Liver (tissue), 3 donors: ENCODE results near the gene GTSE1.

Experiments used
- FOXA1 ChIP-seq: IDR thresholded peaks from 2 replicates; pipeline ENCODE4 v1.6.1; 2016; ENCODE audit warnings: antibody characterized with exemption
- GABPA ChIP-seq, 2 donors: IDR thresholded peaks in 1 of 2; conservative IDR thresholded peaks in 1 of 2; 2 replicates each; pipeline ENCODE4 v1.6.1; 2016; ENCODE audit warnings: antibody characterized with exemption in 2 of 2, mild to moderate bottlenecking in 1 of 2, moderate library complexity in 1 of 2
- HNF4G ChIP-seq: IDR thresholded peaks from 2 replicates; pipeline ENCODE4 v1.6.1; 2016; ENCODE audit warnings: antibody characterized with exemption
- JUND ChIP-seq, 2 donors: IDR thresholded peaks; 2 replicates each; pipeline ENCODE4 v1.6.1; 2016; ENCODE audit warnings: antibody characterized with exemption in 2 of 2
- MAX ChIP-seq: IDR thresholded peaks from 2 replicates; pipeline ENCODE4 v1.6.1; 2016; ENCODE audit warnings: antibody characterized with exemption
- SP1 ChIP-seq: IDR thresholded peaks from 2 replicates; pipeline ENCODE4 v1.6.1; 2018; ENCODE audit warnings: antibody characterized with exemption, mild to moderate bottlenecking
- TAF1 ChIP-seq: conservative IDR thresholded peaks from 2 replicates; pipeline ENCODE4 v1.6.1; 2016; ENCODE audit warnings: antibody characterized with exemption, mild to moderate bottlenecking
- TF ChIP-seq, protein P1 (sequence below): IDR thresholded peaks from 2 replicates; pipeline ENCODE4 v1.6.1; 2016; ENCODE audit warnings: antibody characterized with exemption, mild to moderate bottlenecking
- TF ChIP-seq, protein P2 (sequence below): fragments of 150-350 bp; IDR thresholded peaks from 2 replicates; pipeline ENCODE4 v1.5.1; 2017; ENCODE audit warnings: improper control_type of control experiment, low read depth, low read length; ENCODE audit not compliant: missing input control
- TF ChIP-seq, protein P3 (sequence below): IDR thresholded peaks from 2 replicates; pipeline ENCODE4 v1.6.1; 2016; ENCODE audit warnings: antibody characterized with exemption
- TF ChIP-seq, protein P4 (sequence below): IDR thresholded peaks from 2 replicates; pipeline ENCODE4 v1.6.1; 2016; ENCODE audit warnings: antibody characterized with exemption
- donor health status: healthy.
- donor health status: healthy.

- TF ChIP-seq, protein P1, sequence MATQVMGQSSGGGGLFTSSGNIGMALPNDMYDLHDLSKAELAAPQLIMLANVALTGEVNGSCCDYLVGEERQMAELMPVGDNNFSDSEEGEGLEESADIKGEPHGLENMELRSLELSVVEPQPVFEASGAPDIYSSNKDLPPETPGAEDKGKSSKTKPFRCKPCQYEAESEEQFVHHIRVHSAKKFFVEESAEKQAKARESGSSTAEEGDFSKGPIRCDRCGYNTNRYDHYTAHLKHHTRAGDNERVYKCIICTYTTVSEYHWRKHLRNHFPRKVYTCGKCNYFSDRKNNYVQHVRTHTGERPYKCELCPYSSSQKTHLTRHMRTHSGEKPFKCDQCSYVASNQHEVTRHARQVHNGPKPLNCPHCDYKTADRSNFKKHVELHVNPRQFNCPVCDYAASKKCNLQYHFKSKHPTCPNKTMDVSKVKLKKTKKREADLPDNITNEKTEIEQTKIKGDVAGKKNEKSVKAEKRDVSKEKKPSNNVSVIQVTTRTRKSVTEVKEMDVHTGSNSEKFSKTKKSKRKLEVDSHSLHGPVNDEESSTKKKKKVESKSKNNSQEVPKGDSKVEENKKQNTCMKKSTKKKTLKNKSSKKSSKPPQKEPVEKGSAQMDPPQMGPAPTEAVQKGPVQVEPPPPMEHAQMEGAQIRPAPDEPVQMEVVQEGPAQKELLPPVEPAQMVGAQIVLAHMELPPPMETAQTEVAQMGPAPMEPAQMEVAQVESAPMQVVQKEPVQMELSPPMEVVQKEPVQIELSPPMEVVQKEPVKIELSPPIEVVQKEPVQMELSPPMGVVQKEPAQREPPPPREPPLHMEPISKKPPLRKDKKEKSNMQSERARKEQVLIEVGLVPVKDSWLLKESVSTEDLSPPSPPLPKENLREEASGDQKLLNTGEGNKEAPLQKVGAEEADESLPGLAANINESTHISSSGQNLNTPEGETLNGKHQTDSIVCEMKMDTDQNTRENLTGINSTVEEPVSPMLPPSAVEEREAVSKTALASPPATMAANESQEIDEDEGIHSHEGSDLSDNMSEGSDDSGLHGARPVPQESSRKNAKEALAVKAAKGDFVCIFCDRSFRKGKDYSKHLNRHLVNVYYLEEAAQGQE, result no peak
- no peak for TF ChIP-seq SP1
- TF ChIP-seq, protein P2, sequence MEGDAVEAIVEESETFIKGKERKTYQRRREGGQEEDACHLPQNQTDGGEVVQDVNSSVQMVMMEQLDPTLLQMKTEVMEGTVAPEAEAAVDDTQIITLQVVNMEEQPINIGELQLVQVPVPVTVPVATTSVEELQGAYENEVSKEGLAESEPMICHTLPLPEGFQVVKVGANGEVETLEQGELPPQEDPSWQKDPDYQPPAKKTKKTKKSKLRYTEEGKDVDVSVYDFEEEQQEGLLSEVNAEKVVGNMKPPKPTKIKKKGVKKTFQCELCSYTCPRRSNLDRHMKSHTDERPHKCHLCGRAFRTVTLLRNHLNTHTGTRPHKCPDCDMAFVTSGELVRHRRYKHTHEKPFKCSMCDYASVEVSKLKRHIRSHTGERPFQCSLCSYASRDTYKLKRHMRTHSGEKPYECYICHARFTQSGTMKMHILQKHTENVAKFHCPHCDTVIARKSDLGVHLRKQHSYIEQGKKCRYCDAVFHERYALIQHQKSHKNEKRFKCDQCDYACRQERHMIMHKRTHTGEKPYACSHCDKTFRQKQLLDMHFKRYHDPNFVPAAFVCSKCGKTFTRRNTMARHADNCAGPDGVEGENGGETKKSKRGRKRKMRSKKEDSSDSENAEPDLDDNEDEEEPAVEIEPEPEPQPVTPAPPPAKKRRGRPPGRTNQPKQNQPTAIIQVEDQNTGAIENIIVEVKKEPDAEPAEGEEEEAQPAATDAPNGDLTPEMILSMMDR, result no peak
- no peak for TF ChIP-seq GABPA (IDR thresholded peaks at IDR 0.05 in 1 of 2, conservative IDR thresholded peaks at IDR 0.05 in 1 of 2)
- TF ChIP-seq HNF4G, result no peak
- TF ChIP-seq MAX, result no peak
- TF ChIP-seq, protein P3, sequence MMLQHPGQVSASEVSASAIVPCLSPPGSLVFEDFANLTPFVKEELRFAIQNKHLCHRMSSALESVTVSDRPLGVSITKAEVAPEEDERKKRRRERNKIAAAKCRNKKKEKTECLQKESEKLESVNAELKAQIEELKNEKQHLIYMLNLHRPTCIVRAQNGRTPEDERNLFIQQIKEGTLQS, result no peak
- TF ChIP-seq, protein P4, sequence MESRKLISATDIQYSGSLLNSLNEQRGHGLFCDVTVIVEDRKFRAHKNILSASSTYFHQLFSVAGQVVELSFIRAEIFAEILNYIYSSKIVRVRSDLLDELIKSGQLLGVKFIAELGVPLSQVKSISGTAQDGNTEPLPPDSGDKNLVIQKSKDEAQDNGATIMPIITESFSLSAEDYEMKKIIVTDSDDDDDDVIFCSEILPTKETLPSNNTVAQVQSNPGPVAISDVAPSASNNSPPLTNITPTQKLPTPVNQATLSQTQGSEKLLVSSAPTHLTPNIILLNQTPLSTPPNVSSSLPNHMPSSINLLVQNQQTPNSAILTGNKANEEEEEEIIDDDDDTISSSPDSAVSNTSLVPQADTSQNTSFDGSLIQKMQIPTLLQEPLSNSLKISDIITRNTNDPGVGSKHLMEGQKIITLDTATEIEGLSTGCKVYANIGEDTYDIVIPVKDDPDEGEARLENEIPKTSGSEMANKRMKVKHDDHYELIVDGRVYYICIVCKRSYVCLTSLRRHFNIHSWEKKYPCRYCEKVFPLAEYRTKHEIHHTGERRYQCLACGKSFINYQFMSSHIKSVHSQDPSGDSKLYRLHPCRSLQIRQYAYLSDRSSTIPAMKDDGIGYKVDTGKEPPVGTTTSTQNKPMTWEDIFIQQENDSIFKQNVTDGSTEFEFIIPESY, result no peak
- TF ChIP-seq FOXA1, result no peak
- TF ChIP-seq TAF1, result no peak
- no peak for TF ChIP-seq JUND (IDR thresholded peaks at IDR 0.05)
Observed at GRCh38 chr22:46272762-46273431, 23.8 kb upstream of the GTSE1 start.
